ENCODE data around the gene PRKCA. TPM values are rescaled to one million over a fixed set of nuclear protein-coding genes. Genes with fewer than 3 reads are reported as not detected.

Gene PRKCA
- polyA plus RNA-seq, 3 donors, result 24.5 to 28.5 (median 27.0) TPM

DNA sequence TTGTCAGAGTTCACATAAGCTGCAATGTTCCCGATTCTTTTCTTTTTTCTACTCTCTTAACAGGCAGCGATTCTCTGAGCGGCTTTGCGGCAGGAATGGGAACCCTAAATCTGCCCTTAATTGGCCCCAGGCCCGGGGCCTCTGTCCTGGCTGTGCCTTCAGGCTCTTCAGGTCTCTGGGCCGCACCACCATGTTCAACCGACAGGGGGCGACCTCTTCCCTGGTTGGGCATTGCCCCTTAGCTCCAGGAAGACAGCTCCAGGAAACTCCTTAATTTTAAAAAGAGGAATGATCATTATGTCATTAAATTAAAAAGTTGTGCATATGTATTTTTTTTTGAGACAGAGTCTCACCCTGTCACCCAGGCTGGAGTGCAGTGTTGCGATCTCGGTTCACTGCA is 552.8 kb downstream of the PRKCA start:
- no peak for DNase-seq (ENCODE audit: extremely low read depth in 1 of 11, low read depth in 9 of 11, low spot score in 4 of 11)

DNA sequence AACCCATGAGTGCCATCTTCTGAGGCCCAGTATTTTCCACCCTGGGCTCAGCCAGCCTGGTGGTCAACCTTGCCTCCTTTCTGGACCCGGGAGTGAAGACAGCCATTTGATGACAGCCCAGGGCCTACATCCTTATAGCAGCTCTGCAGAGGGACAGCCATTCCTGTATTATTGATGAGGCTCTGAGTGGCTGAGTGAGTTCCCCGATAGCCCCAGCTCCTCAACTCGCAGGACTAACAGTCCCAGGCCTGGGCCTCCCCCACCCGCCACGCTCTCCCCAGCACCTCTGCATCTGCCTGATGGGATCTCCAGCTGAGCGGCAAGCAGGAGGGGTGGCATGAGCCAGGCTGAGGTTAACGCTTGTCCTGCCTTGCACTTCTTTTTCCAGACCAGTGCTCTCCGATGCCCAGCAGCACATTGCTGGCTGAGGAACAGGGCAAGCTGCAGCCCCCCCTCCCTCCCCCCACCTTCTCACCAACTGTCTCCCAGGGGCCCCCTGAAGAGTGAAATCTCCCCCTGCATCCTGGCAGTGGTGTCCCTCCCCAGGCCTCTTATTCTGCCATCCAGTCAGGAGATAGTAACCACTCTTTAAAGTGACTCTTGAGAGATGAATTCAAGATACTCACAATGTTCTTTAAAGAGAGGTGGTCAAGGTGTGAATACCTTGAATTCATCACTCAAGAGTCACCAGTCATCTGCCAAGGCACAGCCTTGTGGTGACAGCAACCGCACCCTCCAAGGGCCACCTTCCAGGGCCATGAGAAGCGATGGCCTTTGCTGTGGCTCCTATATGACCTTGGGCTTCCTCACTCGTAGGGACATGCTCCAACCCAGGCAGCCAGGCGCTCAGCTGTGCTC is 556.0 kb downstream of the PRKCA start:
- DNase-seq (ENCODE audit: extremely low read depth in 1 of 11, low read depth in 9 of 11, low spot score in 4 of 11), result no peak

DNA sequence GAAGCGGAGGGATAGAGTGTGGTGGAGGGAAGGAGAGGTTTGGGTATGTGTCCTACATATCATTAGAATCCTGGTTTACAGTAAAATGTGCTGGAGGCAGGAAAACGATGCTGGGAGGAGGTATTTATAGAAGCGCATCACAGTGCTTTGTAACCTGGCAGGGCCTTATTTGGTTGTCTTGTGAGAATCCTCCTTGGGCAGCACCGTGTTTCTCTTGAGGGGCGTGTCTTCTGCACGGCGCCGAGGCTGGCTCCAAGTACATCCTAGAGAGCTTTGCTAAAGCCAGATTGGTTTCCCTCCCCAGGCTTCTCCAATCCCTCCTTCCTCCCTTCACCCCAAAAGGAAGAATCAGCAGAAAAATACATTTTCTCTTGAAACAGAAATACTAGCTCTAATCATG is 556.9 kb downstream of the PRKCA start:
- DNase-seq (ENCODE audit: extremely low read depth in 1 of 11, low read depth in 9 of 11, low spot score in 4 of 11), result no peak

DNA sequence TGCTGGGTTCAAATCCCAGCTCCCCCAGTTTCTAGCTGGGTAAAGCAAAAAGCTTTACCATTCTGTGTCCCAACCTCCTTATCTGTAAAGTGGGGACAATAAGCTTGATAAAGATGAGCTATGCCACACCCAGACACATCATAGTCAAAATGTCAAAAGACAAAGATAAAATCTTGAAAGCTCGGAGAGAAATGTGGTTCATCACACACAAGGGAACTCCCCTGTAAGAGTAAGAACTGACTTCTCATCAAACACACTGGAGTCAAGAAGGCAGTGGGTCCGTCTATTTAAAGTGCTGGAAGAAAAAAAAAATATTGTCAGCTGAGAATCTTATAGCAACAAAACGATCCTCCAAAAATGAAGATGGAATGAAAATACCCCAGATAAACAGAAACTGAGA is 557.8 kb downstream of the PRKCA start:
- DNase-seq (ENCODE audit: extremely low read depth in 1 of 11, low read depth in 9 of 11, low spot score in 4 of 11), result no peak

Other genes starting within 250 kb of the PRKCA start
- gene CEP112, start 110.5 kb upstream of the PRKCA start, polyA plus RNA-seq (ENCODE audit: insufficient read length in 3 of 3), result 10 to 100 TPM; 11.8 to 16.4 (median 13.8) TPM
- gene APOH, start 73.2 kb upstream of the PRKCA start, polyA plus RNA-seq (ENCODE audit: insufficient read length in 3 of 3), result 1 to 10 TPM in 1 of 3 donors, under 1 TPM in 2; 0.19 to 1.2 (median 0.20) TPM